ENCODE measurements around the gene CABS1.

Gene CABS1

DNA sequence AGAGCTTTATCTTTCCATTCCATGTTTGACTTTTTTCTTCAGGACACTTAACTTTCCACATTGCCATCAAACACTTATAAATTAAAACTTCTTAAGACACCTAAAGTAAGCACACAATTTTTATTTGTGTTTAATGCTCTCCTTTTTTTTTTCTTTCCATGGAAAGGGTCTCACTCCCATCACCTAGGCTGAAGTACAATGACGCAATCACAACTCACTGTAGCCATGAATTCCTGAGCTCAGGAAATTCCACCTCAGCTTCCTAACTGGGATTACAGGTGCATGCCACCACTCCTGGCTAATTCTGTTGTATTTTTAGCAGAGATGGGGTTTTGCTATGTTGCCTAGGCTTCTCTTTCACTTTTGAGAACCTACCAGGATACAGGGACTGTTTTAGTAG, 33.0 kb downstream of the CABS1 start:
- Histone ChIP-seq H2BK120ac (ENCODE audit: low read depth, low read length) (no peak overlapping the region), H4K91ac (ENCODE audit: low read depth, low read length, poor library complexity) (no peak overlapping the region), H3K4ac (ENCODE audit: low read length) (no peak overlapping the region), H3K9me3 (replicated peaks in 1 of 2; ENCODE audit: control insufficient read depth in 2 of 2, insufficient read depth in 1 of 2, low read depth in 1 of 2, low read length in 2 of 2) (no peaks in the 10 kb centered on the region), H3K36me3 (replicated peaks in 1 of 2; ENCODE audit: control insufficient read depth in 2 of 2, insufficient read depth in 2 of 2, low read length in 2 of 2) (no peaks in the 10 kb centered on the region), H3K4me3 (ENCODE audit: low read length in 2 of 2) (no peak overlapping the region), H3K18ac (ENCODE audit: low read length) (no peak overlapping the region), H3K4me2 (ENCODE audit: insufficient read depth, low read length, poor library complexity, severe bottlenecking) (no peak overlapping the region), H2BK12ac (ENCODE audit: low read length) (no peak overlapping the region), H3K79me1 (ENCODE audit: low read depth, low read length) (no peaks in the 10 kb centered on the region), H3K23ac (ENCODE audit: low read depth, low read length, poor library complexity) (no peak overlapping the region), H4K8ac (ENCODE audit: low read depth, low read length) (no peak overlapping the region), H3K4me1 (ENCODE audit: control insufficient read depth in 2 of 2, insufficient read depth in 1 of 2, low read depth in 1 of 2, low read length in 2 of 2) (no peaks in the 10 kb centered on the region), H3K27me3 (ENCODE audit: control insufficient read depth in 3 of 3, insufficient read depth in 3 of 3, low read depth in 1 of 3, low read length in 3 of 3) (peaks cover 0 to 2% (median 0%) of the 10 kb centered on the region in 3 experiments), H2AK5ac (ENCODE audit: low read depth, low read length) (no peak overlapping the region), H3K27ac (replicated peaks; ENCODE audit: low read length) (no peak overlapping the region), H2BK15ac (ENCODE audit: low read length) (no peak overlapping the region), H3K9ac (ENCODE audit: low read depth, low read length, poor library complexity) (no peak overlapping the region), H3K14ac (ENCODE audit: low read length) (no peak overlapping the region), H2BK5ac (ENCODE audit: low read length) (no peak overlapping the region), H2AFZ (ENCODE audit: low read length) (no peak overlapping the region)
- WGBS, 2 donors (ENCODE audit: extremely low coverage in 2 of 2, insufficient read length in 2 of 2, insufficient replicate concordance in 1 of 2) = no CpG with 5 or more reads among the region's 1 CpG
- DNase-seq (ENCODE audit: low spot score) = no peak

- no peak overlapping the region for H2BK120ac ChIP-seq (ENCODE audit: low read depth, low read length)
- H3K23ac ChIP-seq (ENCODE audit: low read depth, low read length, poor library complexity) = no peak overlapping the region
- no peak for DNase-seq (ENCODE audit: low spot score)
- H4K91ac ChIP-seq (ENCODE audit: low read depth, low read length, poor library complexity) = no peak overlapping the region
- H3K18ac ChIP-seq (ENCODE audit: low read length) = no peak overlapping the region
- H3K4ac ChIP-seq (ENCODE audit: low read length) = no peak overlapping the region
- no CpG with 5 or more reads among the region's 4 CpGs for WGBS, 2 donors (ENCODE audit: extremely low coverage in 2 of 2, insufficient read length in 2 of 2, insufficient replicate concordance in 1 of 2)
- H2BK12ac ChIP-seq (ENCODE audit: low read length) = no peak overlapping the region
- no peak overlapping the region for H3K4me3 ChIP-seq (ENCODE audit: low read length in 2 of 2)
- no peak overlapping the region for H4K8ac ChIP-seq (ENCODE audit: low read depth, low read length)
- no peak overlapping the region for H3K14ac ChIP-seq (ENCODE audit: low read length)
- H3K36me3 ChIP-seq (replicated peaks in 1 of 2; ENCODE audit: control insufficient read depth in 2 of 2, insufficient read depth in 2 of 2, low read length in 2 of 2) = no peaks in the 10 kb centered on the region
- H3K79me1 ChIP-seq (ENCODE audit: low read depth, low read length) = no peaks in the 10 kb centered on the region
- H3K27ac ChIP-seq (replicated peaks; ENCODE audit: low read length) = no peak overlapping the region
- H3K9ac ChIP-seq (ENCODE audit: low read depth, low read length, poor library complexity) = no peak overlapping the region
- no peaks in the 10 kb centered on the region for H3K4me1 ChIP-seq (ENCODE audit: control insufficient read depth in 2 of 2, insufficient read depth in 1 of 2, low read depth in 1 of 2, low read length in 2 of 2)
- no peak overlapping the region for H2BK5ac ChIP-seq (ENCODE audit: low read length)
- no peaks in the 10 kb centered on the region for H3K27me3 ChIP-seq (ENCODE audit: control insufficient read depth in 3 of 3, insufficient read depth in 3 of 3, low read depth in 1 of 3, low read length in 3 of 3)
- no peak overlapping the region for H2AK5ac ChIP-seq (ENCODE audit: low read depth, low read length)
- H3K9me3 ChIP-seq (replicated peaks in 1 of 2; ENCODE audit: control insufficient read depth in 2 of 2, insufficient read depth in 1 of 2, low read depth in 1 of 2, low read length in 2 of 2) = no peaks in the 10 kb centered on the region
- H2AFZ ChIP-seq (ENCODE audit: low read length) = no peak overlapping the region
- no peak overlapping the region for H2BK15ac ChIP-seq (ENCODE audit: low read length)
- no peak overlapping the region for H3K4me2 ChIP-seq (ENCODE audit: insufficient read depth, low read length, poor library complexity, severe bottlenecking)
Measured at GRCh38 chr4:70371987-70372386, 37.2 kb downstream of the CABS1 start.

- H3K23ac ChIP-seq (ENCODE audit: low read depth, low read length, poor library complexity) = no peak overlapping the region
- H4K91ac ChIP-seq (ENCODE audit: low read depth, low read length, poor library complexity) = no peak overlapping the region
- no peak overlapping the region for H2AFZ ChIP-seq (ENCODE audit: low read length)
- H3K18ac ChIP-seq (ENCODE audit: low read length) = no peak overlapping the region
- H2BK120ac ChIP-seq (ENCODE audit: low read depth, low read length) = no peak overlapping the region
- no CpG with 5 or more reads among the region's 3 CpGs for WGBS, 2 donors (ENCODE audit: extremely low coverage in 2 of 2, insufficient read length in 2 of 2, insufficient replicate concordance in 1 of 2)
- H3K4me1 ChIP-seq (ENCODE audit: control insufficient read depth in 2 of 2, insufficient read depth in 1 of 2, low read depth in 1 of 2, low read length in 2 of 2) = no peaks in the 10 kb centered on the region
- no peak overlapping the region for H3K4ac ChIP-seq (ENCODE audit: low read length)
- no peak overlapping the region for H2AK5ac ChIP-seq (ENCODE audit: low read depth, low read length)
- no peaks in the 10 kb centered on the region for H3K36me3 ChIP-seq (replicated peaks in 1 of 2; ENCODE audit: control insufficient read depth in 2 of 2, insufficient read depth in 2 of 2, low read length in 2 of 2)
- no peaks in the 10 kb centered on the region for H3K27me3 ChIP-seq (ENCODE audit: control insufficient read depth in 3 of 3, insufficient read depth in 3 of 3, low read depth in 1 of 3, low read length in 3 of 3)
- H3K4me2 ChIP-seq (ENCODE audit: insufficient read depth, low read length, poor library complexity, severe bottlenecking) = no peak overlapping the region
- DNase-seq (ENCODE audit: low spot score) = no peak
- no peaks in the 10 kb centered on the region for H3K9me3 ChIP-seq (replicated peaks in 1 of 2; ENCODE audit: control insufficient read depth in 2 of 2, insufficient read depth in 1 of 2, low read depth in 1 of 2, low read length in 2 of 2)
- H2BK15ac ChIP-seq (ENCODE audit: low read length) = no peak overlapping the region
- no peak overlapping the region for H3K14ac ChIP-seq (ENCODE audit: low read length)
- H3K9ac ChIP-seq (ENCODE audit: low read depth, low read length, poor library complexity) = no peak overlapping the region
- no peaks in the 10 kb centered on the region for H3K79me1 ChIP-seq (ENCODE audit: low read depth, low read length)
- H4K8ac ChIP-seq (ENCODE audit: low read depth, low read length) = no peak overlapping the region
- no peak overlapping the region for H3K27ac ChIP-seq (replicated peaks; ENCODE audit: low read length)
- H2BK5ac ChIP-seq (ENCODE audit: low read length) = no peak overlapping the region
- no peak overlapping the region for H2BK12ac ChIP-seq (ENCODE audit: low read length)
- no peak overlapping the region for H3K4me3 ChIP-seq (ENCODE audit: low read length in 2 of 2)
Measured at GRCh38 chr4:70372760-70373159, 38.0 kb downstream of the CABS1 start.

DNA sequence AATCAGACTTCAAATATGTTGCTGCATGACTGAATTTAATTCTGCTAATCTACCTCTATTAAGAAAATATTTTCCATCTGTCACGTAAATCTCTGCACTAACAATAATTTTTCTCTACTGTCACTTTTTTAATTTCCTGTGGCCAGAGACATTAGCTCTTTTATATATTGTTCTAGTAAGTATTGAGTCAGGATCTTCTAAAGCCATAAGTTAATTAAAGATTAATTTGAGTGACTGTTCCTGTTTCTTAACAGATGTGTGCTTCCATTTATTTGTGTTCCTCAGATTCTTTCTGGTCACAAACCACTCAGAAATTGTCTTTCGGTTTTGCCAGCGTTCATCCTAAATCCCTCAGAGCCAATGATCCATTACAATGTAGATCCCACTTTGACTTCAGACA, 45.8 kb downstream of the CABS1 start:
- Histone ChIP-seq H2BK5ac (ENCODE audit: low read length) (no peak overlapping the region), H4K91ac (ENCODE audit: low read depth, low read length, poor library complexity) (no peak overlapping the region), H3K9me3 (replicated peaks in 1 of 2; ENCODE audit: control insufficient read depth in 2 of 2, insufficient read depth in 1 of 2, low read depth in 1 of 2, low read length in 2 of 2) (no peaks in the 10 kb centered on the region), H2AFZ (ENCODE audit: low read length) (no peak overlapping the region), H3K36me3 (replicated peaks in 1 of 2; ENCODE audit: control insufficient read depth in 2 of 2, insufficient read depth in 2 of 2, low read length in 2 of 2) (no peaks in the 10 kb centered on the region), H3K4me2 (ENCODE audit: insufficient read depth, low read length, poor library complexity, severe bottlenecking) (no peak overlapping the region), H2AK5ac (ENCODE audit: low read depth, low read length) (no peak overlapping the region), H4K8ac (ENCODE audit: low read depth, low read length) (no peak overlapping the region), H3K4ac (ENCODE audit: low read length) (no peak overlapping the region), H3K14ac (ENCODE audit: low read length) (no peak overlapping the region), H2BK12ac (ENCODE audit: low read length) (no peak overlapping the region), H3K79me1 (ENCODE audit: low read depth, low read length) (no peaks in the 10 kb centered on the region), H3K27ac (replicated peaks; ENCODE audit: low read length) (no peak overlapping the region), H2BK120ac (ENCODE audit: low read depth, low read length) (no peak overlapping the region), H3K27me3 (ENCODE audit: control insufficient read depth in 3 of 3, insufficient read depth in 3 of 3, low read depth in 1 of 3, low read length in 3 of 3) (no peaks in the 10 kb centered on the region), H3K9ac (ENCODE audit: low read depth, low read length, poor library complexity) (no peak overlapping the region), H3K4me1 (ENCODE audit: control insufficient read depth in 2 of 2, insufficient read depth in 1 of 2, low read depth in 1 of 2, low read length in 2 of 2) (no peaks in the 10 kb centered on the region), H2BK15ac (ENCODE audit: low read length) (no peak overlapping the region), H3K4me3 (ENCODE audit: low read length in 2 of 2) (no peak overlapping the region), H3K18ac (ENCODE audit: low read length) (no peak overlapping the region), H3K23ac (ENCODE audit: low read depth, low read length, poor library complexity) (no peak overlapping the region)
- no peak for DNase-seq (ENCODE audit: low spot score)
- no CpG with 5 or more reads among the region's 3 CpGs for WGBS, 2 donors (ENCODE audit: extremely low coverage in 2 of 2, insufficient read length in 2 of 2, insufficient replicate concordance in 1 of 2)

Measured in neuronal stem cell (in vitro differentiated cells).